DOHH2 (cell line): ENCODE results near the gene VIPAS39.

ENCODE experiments used
- EZH2phosphoT487 ChIP-seq: fragments of 200-600 bp; sonication (generic); IDR thresholded peaks from 2 replicates; pipeline ENCODE4 v1.6.1; 2017; ENCODE audit warnings: borderline replicate concordance, mild to moderate bottlenecking, antibody characterized with exemption, low read length, moderate library complexity, mixed read lengths
- TF ChIP-seq, protein P1 (sequence below): fragments of 200-600 bp; sonication (generic); IDR thresholded peaks from one replicate; pipeline ENCODE4 v1.5.1; 2014; ENCODE audit warnings: antibody characterized with exemption, mild to moderate bottlenecking, low read depth, low read length; ENCODE audit not compliant: poor library complexity, severe bottlenecking

DNA sequence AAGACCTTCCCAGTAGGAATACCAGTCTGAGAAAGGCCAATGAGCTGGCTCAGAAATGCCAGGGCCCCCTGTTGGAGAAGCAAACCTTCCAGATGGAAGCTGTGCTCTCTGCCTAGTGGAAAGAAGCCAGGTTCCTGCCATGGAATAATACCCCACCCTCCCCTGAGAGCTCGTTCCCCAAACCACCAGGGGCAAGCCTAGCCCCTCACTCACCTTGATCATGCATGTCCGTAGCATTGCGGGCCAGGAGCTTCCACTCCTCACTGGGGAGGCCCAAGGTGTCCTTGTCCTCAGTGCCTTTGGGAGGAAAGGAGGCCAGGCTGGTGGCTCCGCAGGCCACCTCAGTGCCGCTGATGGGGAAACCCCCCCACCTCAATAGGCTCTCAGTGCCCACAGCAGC, 20.6 kb upstream of the VIPAS39 start:
- TF ChIP-seq, protein P1, sequence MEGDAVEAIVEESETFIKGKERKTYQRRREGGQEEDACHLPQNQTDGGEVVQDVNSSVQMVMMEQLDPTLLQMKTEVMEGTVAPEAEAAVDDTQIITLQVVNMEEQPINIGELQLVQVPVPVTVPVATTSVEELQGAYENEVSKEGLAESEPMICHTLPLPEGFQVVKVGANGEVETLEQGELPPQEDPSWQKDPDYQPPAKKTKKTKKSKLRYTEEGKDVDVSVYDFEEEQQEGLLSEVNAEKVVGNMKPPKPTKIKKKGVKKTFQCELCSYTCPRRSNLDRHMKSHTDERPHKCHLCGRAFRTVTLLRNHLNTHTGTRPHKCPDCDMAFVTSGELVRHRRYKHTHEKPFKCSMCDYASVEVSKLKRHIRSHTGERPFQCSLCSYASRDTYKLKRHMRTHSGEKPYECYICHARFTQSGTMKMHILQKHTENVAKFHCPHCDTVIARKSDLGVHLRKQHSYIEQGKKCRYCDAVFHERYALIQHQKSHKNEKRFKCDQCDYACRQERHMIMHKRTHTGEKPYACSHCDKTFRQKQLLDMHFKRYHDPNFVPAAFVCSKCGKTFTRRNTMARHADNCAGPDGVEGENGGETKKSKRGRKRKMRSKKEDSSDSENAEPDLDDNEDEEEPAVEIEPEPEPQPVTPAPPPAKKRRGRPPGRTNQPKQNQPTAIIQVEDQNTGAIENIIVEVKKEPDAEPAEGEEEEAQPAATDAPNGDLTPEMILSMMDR: no peak
- no peak for TF ChIP-seq EZH2phosphoT487
